Lung microvascular endothelial cell (primary cell): Measurements from ENCODE around the gene B4GALT3. TPM values are rescaled to one million over a fixed set of nuclear protein-coding genes. Genes with fewer than 3 reads are reported as not detected.

Experiments used
- DNase-seq, 2 donors: peaks; one replicate each; pipeline versions ENCODE4 v3.0.0 to v3.0.0-alpha.2; 2010; ENCODE audit warnings: low read depth in 2 of 2
- total RNA-seq: library from RNA; depleted of rRNA; stranded (reverse); fragments of >200 nt; gene quantifications from 2 replicates; pipeline ENCODE4 v1.2.1, GENCODE V29; 2014

The B4GALT3 gene
- total RNA-seq, 1 donor from 2014 or later = 26.8 TPM

DNA sequence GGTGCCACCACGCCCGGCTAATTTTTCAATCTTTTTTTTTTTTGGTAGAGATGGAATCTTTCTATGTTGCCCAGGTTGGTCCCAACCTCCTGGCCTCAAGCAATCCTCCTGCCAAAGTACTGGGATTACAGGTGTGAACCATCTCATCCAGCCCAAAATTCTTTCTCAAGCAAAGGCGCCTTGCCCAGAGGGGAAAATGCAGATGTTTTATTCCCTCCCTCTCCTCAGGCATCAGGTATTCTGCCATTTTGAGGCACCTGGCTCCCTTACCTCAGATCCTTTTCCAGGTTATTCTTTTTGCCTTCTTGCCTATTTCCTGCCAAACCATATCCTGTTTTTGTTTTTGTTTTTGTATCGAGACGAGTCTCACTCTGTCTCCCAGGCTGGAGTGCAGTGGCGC is 11.1 kb upstream of the B4GALT3 start:
- no peak for DNase-seq

- no peak for DNase-seq
Observed at GRCh38 chr1:161187311-161187710, 10.0 kb upstream of the B4GALT3 start.

GRCh38 chr1:161185732-161186311 is 8.5 kb upstream of the B4GALT3 start:
- peak in 1 of 2 donors; percentile 20 for DNase-seq

DNA sequence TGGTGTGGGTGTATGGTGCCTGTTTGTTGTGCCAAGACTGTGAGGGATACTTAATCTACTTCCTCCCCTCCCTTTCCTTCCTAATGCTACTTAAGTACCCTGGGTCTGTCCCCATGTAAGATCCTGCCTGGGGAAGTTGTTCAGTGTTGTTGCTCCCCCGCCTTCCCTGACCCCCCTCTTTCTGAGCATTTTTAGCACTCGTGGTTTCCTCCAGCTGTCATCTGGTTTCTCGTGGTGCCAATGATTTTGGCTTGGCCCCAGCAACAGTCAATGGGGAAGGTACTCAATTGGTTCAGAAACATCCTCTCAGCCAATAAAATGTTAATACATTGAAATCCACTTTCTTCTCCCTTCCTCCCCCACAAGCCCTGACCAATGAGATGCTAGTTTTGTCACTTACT is 8.0 kb upstream of the B4GALT3 start:
- DNase-seq = peak; percentile 93 to 96

DNA sequence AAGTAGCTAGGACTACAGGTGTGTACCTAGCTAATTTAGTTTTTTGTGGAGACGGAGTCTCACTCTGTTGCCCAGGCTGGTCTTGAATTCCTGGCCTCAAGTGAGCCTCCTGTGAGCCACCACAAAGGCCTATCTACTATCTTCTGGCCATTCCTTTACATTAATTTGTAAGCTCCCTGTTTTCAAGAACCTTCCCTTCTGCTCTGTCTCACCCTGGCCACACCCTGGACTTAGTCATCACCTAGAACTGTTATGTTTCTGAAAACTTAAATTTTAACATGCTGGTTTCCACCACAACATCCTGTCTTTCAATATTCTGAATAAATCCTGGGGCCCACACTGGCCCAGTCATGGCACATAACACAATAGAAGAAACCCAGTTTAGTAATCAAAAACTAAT is 4.9 kb upstream of the B4GALT3 start:
- DNase-seq = peak in 1 of 2 donors; percentile 49

GRCh38 chr1:161180639-161181038 is 3.3 kb upstream of the B4GALT3 start:
- no peak for DNase-seq

DNA sequence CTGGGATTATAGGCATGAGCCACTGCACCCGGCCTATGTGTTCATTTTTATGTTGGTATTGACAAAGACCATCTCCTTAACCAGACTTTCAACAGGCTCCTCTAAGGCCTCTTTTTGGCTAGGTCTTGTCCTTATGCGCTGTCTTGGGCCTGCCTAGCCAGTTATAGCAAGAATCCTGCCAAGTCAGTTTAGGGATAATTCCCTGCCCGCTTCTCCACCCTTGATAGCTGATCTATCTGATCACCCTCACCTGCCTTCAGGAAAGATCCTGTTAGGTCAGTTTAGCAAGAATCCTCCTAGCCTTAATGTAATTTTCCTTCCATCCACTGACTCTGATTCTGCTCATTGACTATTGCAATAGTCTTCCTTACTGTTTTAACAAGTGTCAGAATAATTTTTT is 2.4 kb upstream of the B4GALT3 start:
- DNase-seq = no peak

DNA sequence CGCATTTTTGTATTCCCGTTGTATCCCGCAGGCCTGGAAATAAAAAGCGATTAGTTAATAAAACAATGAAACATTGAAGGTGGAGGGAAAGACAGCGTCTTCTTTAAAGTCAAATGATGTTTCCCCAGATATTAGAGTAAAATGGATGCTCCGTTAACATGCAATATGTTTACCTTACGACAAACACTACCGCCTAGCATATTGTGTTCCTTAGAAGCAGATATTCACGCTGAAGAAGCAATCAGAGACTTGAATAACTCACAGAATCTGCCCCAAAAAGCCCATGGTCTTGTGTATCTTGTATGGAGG is 583 bp upstream of the B4GALT3 start:
- no peak for DNase-seq

GRCh38 chr1:161176468-161177111 is 717 bp downstream of the B4GALT3 start:
- no peak for DNase-seq

DNA sequence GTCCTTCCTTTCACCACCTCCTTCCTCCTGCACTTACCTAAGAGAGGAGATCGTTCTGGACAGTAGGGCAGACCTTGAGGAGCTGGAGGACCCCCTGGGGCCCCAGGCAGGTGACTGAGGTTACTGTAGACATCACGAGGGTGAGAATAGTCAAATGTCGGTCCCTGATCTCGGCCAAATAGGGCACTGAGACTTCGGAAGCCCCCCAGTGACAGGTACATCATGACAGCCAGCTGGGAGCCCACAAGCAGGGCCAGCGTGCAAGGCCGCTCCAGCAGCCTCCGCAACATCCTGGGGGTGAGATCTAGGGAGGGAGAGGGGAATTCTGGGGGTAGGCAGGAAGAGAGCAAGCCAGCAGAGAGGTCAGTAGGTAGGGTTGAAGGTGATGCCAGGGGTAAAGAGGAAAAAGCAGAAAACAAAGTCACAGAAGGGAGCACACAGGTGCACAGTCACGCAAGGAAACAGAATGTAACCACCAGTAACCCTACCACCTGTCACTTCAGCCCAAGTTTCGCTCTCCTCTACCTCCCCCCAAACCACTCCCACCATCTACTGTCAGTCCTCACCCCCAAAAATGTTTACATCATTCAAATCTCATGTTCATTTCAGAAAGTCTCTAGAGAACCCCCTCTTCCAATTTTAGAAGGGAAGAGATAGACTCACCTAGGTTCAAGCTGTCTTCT is 1.4 kb downstream of the B4GALT3 start:
- no peak for DNase-seq

DNA sequence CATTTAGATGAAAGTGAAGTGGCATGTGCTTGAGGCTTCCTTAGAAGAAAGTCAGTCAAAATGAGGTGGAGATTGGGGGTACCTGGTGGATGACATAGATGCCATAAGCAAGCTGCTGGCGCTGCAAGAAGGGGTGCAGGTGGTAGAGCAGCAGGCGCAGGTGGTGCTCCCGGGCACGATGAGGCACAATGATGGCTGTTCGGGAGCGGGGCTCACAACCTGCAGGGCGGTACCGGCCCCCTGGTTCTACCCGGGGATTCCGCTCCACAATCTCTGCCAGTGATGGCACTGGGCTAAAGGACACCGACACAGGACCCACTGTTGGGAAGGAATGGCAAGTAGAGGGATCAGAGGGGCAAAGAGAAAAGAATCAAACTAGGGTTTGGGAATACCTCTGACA is 2.4 kb downstream of the B4GALT3 start:
- DNase-seq = no peak

GRCh38 chr1:161173711-161174110 is 3.6 kb downstream of the B4GALT3 start:
- no peak for DNase-seq

GRCh38 chr1:161172776-161173376 is 4.4 kb downstream of the B4GALT3 start:
- peak; percentile 32 to 34 for DNase-seq

- no peak for DNase-seq
Observed at GRCh38 chr1:161172349-161172748, 5.0 kb downstream of the B4GALT3 start.

DNA sequence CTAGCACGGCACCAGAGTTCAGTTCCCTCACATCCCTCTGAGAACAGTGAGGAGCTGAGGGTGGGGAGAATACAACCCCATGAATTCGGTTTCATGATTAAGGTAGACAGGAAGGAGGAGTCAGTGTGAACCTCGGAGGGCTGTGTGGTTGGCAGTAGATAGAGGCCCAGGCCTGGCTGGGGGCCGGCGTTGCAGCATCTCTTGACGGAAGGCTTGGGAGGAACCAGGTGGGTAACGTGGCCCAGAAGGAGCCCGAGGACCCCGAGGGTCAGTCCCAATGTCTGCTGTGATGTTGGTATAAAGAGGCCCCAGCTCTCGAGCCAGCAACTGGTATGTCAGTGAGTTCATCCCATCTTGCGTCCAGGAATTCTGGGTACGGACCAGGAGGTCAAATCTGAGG is 5.6 kb downstream of the B4GALT3 start:
- no peak for DNase-seq

DNA sequence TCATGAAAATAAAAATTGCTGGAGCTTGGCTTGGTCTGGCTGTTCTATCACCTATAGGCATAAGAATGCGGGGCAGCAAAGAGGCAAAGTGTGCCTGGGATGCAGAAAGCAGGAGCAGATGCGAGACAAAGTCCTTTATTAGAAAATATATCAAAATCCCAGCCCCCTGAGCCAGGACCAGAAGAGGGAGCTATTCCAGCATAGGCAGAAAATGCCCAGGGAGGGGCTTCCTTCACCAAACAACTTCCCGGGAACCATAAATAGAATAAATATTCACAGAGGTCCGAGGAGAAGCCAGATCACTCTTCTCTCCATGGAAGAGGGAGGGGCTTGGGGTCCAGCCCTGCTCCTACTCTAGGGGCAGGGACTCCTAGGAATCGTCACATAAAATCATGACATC is 6.1 kb downstream of the B4GALT3 start:
- DNase-seq = no peak

DNA sequence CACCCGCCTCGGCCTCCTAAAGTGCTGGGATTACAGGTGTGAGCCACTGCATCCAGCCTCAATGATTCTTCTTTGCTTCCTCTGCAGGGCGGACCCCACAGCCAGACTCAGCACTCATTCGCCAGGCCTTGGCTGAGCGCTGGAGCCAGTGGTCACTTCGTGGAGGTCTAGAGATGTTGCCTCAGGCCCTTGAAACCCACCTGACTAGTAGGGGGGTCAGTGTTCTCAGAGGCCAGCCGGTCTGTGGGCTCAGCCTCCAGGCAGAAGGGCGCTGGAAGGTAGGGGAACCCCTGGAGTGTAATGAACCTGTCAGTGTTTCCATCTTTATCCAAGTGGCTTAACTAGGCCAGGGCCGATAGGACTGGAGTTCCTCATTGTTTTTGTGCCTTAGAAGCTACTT is 8.4 kb downstream of the B4GALT3 start:
- no peak for DNase-seq

DNA sequence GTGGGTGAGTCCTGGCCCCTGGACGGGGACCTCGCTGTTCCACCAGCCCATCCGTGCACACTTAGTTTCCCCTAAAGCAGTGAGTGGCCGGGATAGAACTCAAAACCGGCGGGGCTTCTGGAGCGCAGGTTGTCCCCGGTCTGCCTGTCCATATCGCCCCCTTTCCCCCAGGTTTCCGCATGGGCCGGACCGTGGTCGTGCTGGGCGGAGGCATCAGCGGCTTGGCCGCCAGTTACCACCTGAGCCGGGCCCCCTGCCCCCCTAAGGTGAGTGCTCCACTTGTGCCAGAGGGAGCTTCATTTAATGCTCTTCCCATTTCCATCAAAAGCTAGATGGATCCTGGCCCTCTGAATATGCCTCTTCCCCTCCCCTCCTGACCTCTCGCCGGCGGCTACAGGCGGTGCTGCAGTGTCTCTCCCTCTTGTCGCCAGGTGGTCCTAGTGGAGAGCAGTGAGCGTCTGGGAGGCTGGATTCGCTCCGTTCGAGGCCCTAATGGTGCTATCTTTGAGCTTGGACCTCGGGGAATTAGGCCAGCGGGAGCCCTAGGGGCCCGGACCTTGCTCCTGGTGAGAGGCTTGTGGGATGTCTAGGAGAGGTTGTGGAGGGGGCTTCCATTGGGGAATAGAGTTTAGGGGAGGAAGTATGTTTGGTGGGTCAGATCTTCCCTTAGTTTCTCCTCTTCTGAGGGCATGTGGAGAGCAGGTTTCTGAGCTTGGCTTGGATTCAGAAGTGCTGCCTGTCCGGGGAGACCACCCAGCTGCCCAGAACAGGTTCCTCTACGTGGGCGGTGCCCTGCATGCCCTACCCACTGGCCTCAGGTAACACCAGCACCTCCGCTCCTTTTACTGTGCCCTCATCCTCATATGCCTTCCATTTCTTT is 10.4 kb downstream of the B4GALT3 start:
- peak in 1 of 2 donors; percentile 31 for DNase-seq

DNA sequence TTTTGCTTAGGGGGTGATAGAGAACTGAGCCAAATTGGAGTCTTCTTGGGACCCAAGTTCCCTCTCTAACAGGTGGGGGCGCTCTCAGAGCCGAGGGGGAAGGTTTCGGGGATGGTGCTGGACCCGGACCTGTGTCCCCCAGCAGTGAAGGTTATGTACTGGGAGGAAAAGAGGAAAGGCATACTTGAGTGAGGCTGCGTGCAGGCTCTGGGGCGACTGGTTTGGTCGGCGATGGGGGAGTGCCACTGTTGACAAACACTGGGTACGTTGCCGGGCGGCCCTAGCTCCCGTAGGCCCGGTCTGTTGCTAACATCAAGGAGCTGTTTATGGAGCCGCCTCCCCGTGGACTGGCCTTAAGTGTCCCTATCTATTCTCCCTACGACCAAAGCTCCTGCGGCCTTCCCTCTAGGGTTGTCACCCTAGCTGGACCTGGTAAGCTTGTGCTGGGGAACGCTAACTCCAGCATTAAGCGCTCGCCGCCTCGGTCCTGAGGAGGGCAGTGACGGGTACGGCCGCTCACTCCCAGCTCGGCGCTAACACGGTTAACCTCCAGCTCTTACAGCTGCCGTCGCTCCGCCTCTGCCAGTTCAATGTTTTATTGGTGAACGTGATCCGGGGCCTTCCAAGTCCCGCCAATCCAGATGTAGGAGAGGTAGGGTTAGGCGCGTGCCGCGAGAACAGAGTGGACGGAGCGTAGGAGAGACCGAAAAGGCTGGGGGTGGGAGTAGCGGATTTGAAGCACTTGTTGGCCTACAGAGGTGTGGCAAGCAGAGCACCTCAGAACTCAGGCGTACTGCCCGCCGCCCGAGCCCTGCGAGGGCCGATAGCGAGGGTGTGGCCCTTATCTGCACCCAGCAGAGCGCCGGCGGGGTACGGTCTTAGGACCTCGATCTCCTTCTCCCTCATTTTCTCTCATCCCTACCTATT is 11.3 kb downstream of the B4GALT3 start, which contains the start of gene PPOX:
PPOX (plus strand) TSS at position 685 of the 927 bp plus-strand sequence. CDS start 422 bp downstream, outside the sequence.
- DNase-seq = peak; percentile 99

GRCh38 chr1:161164901-161165610 is 12.3 kb downstream of the B4GALT3 start:
- DNase-seq = no peak
